SK-N-SH treated with all-trans-retinoic acid at 6 μM for 48 hours (cell line): ENCODE data around the gene CDKN1B.

ENCODE experiments used
- ARNTL ChIP-seq: fragments of 450-650 bp; formaldehyde crosslinking; IDR thresholded peaks from 2 replicates; pipeline ENCODE4 v1.5.0; 2020; ENCODE audit warnings: low read depth, mild to moderate bottlenecking, moderate library complexity, borderline replicate concordance
- CREB5 ChIP-seq: fragments of 250-450 bp; sonication (Bioruptor Pico); IDR thresholded peaks from 2 replicates; pipeline ENCODE4 v1.5.1; 2020; ENCODE audit warnings: low read depth, mild to moderate bottlenecking, moderate library complexity
- CSRNP3 ChIP-seq: fragments of 250-450 bp; sonication (Bioruptor Pico); IDR thresholded peaks from 2 replicates; pipeline ENCODE4 v1.5.1; 2021; ENCODE audit warnings: mild to moderate bottlenecking, moderate library complexity
- GLIS3 ChIP-seq: fragments of 250-450 bp; sonication (Bioruptor Pico); IDR thresholded peaks from 2 replicates; pipeline ENCODE4 v1.5.0; 2020; ENCODE audit warnings: mild to moderate bottlenecking, moderate library complexity
- PATZ1 ChIP-seq: fragments of 250-450 bp; sonication (Bioruptor Pico); IDR thresholded peaks from 2 replicates; pipeline ENCODE4 v1.8.0; 2020; ENCODE audit warnings: mild to moderate bottlenecking, moderate library complexity, borderline replicate concordance
- RARB ChIP-seq: fragments of 250-450 bp; sonication (Bioruptor Pico); IDR thresholded peaks from 2 replicates; pipeline ENCODE4 v1.8.0; 2021; ENCODE audit warnings: mild to moderate bottlenecking, moderate library complexity
- SNAI2 ChIP-seq: fragments of 250-450 bp; sonication (Bioruptor Pico); IDR thresholded peaks from 2 replicates; pipeline ENCODE4 v1.5.0; 2020; ENCODE audit warnings: mild to moderate bottlenecking, moderate library complexity
- TCF4 ChIP-seq: fragments of 250-450 bp; sonication (Bioruptor Pico); IDR thresholded peaks from 2 replicates; pipeline ENCODE4 v1.8.0; 2021; ENCODE audit warnings: mild to moderate bottlenecking, moderate library complexity, borderline replicate concordance
- ZC3H10 ChIP-seq: fragments of 250-450 bp; sonication (Bioruptor Pico); IDR thresholded peaks from 2 replicates; pipeline ENCODE4 v1.5.1; 2021; ENCODE audit warnings: mild to moderate bottlenecking, moderate library complexity
- ZFP3 ChIP-seq: fragments of 250-450 bp; sonication (Bioruptor Pico); IDR thresholded peaks from 2 replicates; pipeline ENCODE4 v1.5.0; 2020; ENCODE audit warnings: mild to moderate bottlenecking, moderate library complexity
- ZFP30 ChIP-seq: fragments of 450-650 bp; formaldehyde crosslinking; IDR thresholded peaks from 2 replicates; pipeline ENCODE4 v1.5.0; 2022; ENCODE audit warnings: mild to moderate bottlenecking, moderate library complexity
- ZNF565 ChIP-seq: fragments of 450-650 bp; formaldehyde crosslinking; conservative IDR thresholded peaks from 2 replicates; pipeline ENCODE4 v1.5.0; 2020; ENCODE audit warnings: low read depth, mild to moderate bottlenecking, moderate library complexity
- ZNF70 ChIP-seq: fragments of 450-650 bp; formaldehyde crosslinking; IDR thresholded peaks from 2 replicates; pipeline ENCODE4 v1.5.0; 2020; ENCODE audit warnings: mild to moderate bottlenecking, moderate library complexity
- ZNF8 ChIP-seq: fragments of 450-650 bp; formaldehyde crosslinking; IDR thresholded peaks from 2 replicates; pipeline ENCODE4 v1.5.0; 2020; ENCODE audit warnings: mild to moderate bottlenecking, moderate library complexity

- TF ChIP-seq ZNF565 (CRISPR knock-in tag) (no peak), RARB (no peak), ARNTL (no peak), ZNF70 (CRISPR knock-in tag) (no peak), CREB5 (CRISPR knock-in tag) (no peak), ZFP3 (CRISPR knock-in tag) (no peak), SNAI2 (CRISPR knock-in tag) (no peak), PATZ1 (no peak), GLIS3 (CRISPR knock-in tag) (no peak), ZFP30 (no peak), ZNF8 (CRISPR knock-in tag) (no peak), ZC3H10 (CRISPR knock-in tag) (no peak), TCF4 (CRISPR knock-in tag) (no peak), CSRNP3 (CRISPR knock-in tag) (no peak)
Measured at GRCh38 chr12:12718381-12718759, 1.2 kb downstream of the CDKN1B start.
